Peyer's patch (tissue), 4 donors: ENCODE data around the gene IBTK. TPM values are rescaled to one million over a fixed set of nuclear protein-coding genes. Genes with fewer than 3 reads are reported as not detected.

Source experiments
- DNase-seq, 3 donors: peaks; one replicate each; pipeline ENCODE4 v3.0.0-alpha.2; 2017 to 2019
- H3K27ac ChIP-seq, 4 donors: fragments of 200-600 bp; sonication (generic); one replicate each; pipeline ENCODE4 v1.5.1; 2016 to 2019
- H3K27me3 ChIP-seq, 2 donors: fragments of 200-600 bp; sonication (generic); one replicate each; pipeline ENCODE4 v1.5.1; 2019
- H3K36me3 ChIP-seq, 3 donors: fragments of 200-600 bp; sonication (generic); one replicate each; pipeline ENCODE4 v1.5.1; 2016 to 2019
- H3K4me1 ChIP-seq, 4 donors: fragments of 200-600 bp; sonication (generic); one replicate each; pipeline ENCODE4 v1.5.1; 2016 to 2019
- H3K4me3 ChIP-seq, 4 donors: fragments of 200-600 bp; sonication (generic); 1 replicate in 3 of 4; 2 replicates in 1 of 4; pipeline ENCODE4 v1.5.1; 2016 to 2019; ENCODE audit warnings: mild to moderate bottlenecking in 1 of 4
- H3K9me3 ChIP-seq, 4 donors: fragments of 200-600 bp; sonication (generic); one replicate each; pipeline ENCODE4 v1.5.1; 2016 to 2019; ENCODE audit warnings: mild to moderate bottlenecking in 1 of 4
- POLR2A ChIP-seq, 2 donors: fragments of 450-650 bp; IDR thresholded peaks; one replicate each; pipeline ENCODE4 v1.5.1; 2017; ENCODE audit warnings: antibody characterized with exemption in 2 of 2, mild to moderate bottlenecking in 2 of 2, moderate library complexity in 2 of 2
- total RNA-seq, 4 donors: library from RNA; depleted of rRNA; stranded (reverse); fragments of >200 nt; gene quantifications; one replicate each; pipeline ENCODE4 v1.1.0, GENCODE V29; 2016
- TF ChIP-seq, protein P1 (sequence below), 6 experiments: fragments of 450-650 bp in 4 of 6; fragments of 200-600 bp in 2 of 6; sonication (generic) in 1 of 6; IDR thresholded peaks; one replicate each; pipeline ENCODE4 v1.5.1; 2017 to 2019; ENCODE audit warnings: antibody characterized with exemption in 6 of 6, mild to moderate bottlenecking in 3 of 6, moderate library complexity in 1 of 6

The IBTK gene
- total RNA-seq, 4 donors from 2014 or later = 30.3 to 45.2 (median 35.9) TPM

DNA sequence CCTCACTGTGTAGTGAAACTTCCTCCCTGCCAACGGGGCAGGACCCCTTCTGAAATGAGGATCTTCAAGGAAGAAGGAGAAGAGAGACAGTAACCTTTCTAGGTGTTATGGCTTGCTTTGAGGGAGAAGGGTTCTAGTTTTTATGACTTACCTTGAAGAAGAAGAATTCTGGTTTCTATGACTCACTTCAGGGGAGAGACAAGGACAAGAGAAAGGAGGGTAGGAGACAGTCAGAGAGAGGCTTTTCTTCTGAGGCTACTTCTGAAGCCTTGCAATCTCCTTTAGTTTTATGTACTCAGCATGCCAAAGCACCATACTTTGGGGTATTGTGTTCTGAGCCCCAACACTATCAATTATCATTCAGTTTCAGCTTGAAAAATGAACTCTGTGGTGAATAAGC lies 25.8 kb upstream of the IBTK start:
- Histone ChIP-seq H3K4me3 (no peak overlapping the region), H3K27ac (no peak overlapping the region), H3K4me1 (no peaks in the 10 kb centered on the region), H3K27me3 (no peaks in the 10 kb centered on the region), H3K36me3 (no peaks in the 10 kb centered on the region), H3K9me3 (no peaks in the 10 kb centered on the region)
- no peak for TF ChIP-seq POLR2A (IDR thresholded peaks at IDR 0.05)
- TF ChIP-seq, protein P1, sequence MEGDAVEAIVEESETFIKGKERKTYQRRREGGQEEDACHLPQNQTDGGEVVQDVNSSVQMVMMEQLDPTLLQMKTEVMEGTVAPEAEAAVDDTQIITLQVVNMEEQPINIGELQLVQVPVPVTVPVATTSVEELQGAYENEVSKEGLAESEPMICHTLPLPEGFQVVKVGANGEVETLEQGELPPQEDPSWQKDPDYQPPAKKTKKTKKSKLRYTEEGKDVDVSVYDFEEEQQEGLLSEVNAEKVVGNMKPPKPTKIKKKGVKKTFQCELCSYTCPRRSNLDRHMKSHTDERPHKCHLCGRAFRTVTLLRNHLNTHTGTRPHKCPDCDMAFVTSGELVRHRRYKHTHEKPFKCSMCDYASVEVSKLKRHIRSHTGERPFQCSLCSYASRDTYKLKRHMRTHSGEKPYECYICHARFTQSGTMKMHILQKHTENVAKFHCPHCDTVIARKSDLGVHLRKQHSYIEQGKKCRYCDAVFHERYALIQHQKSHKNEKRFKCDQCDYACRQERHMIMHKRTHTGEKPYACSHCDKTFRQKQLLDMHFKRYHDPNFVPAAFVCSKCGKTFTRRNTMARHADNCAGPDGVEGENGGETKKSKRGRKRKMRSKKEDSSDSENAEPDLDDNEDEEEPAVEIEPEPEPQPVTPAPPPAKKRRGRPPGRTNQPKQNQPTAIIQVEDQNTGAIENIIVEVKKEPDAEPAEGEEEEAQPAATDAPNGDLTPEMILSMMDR (IDR thresholded peaks at IDR 0.05) = no peak
- DNase-seq = no peak

DNA sequence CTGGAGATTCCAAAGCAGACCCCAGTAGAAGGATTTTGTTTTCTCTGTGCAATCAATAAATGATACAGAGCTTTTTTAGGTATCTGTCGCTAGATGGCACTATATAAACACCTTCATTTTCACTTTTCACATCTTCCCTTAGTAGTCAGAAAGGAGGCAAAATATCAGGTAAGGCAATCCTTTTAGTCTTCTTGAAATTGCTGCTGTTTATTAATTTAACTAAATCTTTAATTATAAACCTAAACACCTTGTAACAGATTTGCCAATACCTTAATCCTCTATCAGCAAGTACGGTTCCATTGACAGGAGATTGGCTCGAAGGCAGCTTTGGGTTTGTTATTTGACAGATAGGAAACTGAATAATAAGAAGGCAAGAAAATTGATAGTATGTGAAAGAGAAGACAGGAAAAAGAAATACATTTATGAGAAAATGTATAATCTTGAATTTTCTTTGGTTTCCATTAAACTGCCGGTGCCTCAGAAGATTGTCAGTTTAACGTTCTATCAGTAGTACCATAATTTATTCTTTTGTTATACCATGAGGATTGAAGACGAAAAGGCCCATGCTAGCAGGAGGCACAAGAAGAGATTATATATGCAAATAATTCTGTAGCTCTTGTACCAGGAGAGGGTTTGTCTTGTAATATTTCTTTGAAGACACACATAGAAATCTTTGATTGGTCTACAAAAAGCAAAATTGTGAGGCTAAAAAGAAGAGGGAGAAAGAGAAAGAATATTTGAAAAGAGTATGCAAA lies 23.5 kb upstream of the IBTK start:
- TF ChIP-seq, protein P1 (IDR thresholded peaks at IDR 0.05) = peak in 5 of 6 experiments; percentile 4 to 69 (median 58)
- TF ChIP-seq POLR2A (IDR thresholded peaks at IDR 0.05) = no peak
- no peaks in the 10 kb centered on the region for H3K4me1 ChIP-seq
- no peak for DNase-seq
- H3K4me3 ChIP-seq = no peak overlapping the region
- H3K9me3 ChIP-seq = no peaks in the 10 kb centered on the region
- no peak overlapping the region for H3K27ac ChIP-seq
- H3K36me3 ChIP-seq = no peaks in the 10 kb centered on the region
- no peaks in the 10 kb centered on the region for H3K27me3 ChIP-seq

DNA sequence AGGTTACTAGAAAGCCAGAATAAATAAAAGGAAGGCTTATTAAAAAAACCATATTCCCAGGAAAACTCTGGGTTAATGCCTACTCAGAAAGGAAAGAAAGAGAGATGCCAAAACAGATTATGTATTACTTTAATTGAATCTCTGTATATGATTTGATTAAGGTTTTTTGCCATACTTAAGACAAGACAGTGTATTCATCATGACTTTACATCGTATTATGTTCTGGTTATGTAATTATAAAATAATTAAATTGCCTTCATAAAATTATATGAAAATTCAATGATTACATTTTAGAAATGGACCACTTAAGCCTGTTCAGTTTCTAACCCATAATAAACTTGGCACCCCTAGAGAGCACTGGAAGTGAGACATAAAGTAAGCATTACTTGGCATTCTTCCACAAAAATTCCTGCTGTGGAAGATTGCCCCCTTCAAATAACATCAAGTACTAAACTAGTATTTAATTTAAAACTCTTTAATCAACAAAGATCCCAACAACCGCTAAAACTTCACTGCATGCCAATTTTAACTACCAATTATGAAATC lies 20.8 kb upstream of the IBTK start:
- no peaks in the 10 kb centered on the region for H3K27me3 ChIP-seq
- no peaks in the 10 kb centered on the region for H3K9me3 ChIP-seq
- H3K4me3 ChIP-seq = no peak overlapping the region
- no peak for DNase-seq
- no peaks in the 10 kb centered on the region for H3K4me1 ChIP-seq
- no peak overlapping the region for H3K27ac ChIP-seq
- no peak for TF ChIP-seq POLR2A (IDR thresholded peaks at IDR 0.05)
- TF ChIP-seq, protein P1 (IDR thresholded peaks at IDR 0.05) = no peak
- no peaks in the 10 kb centered on the region for H3K36me3 ChIP-seq

DNA sequence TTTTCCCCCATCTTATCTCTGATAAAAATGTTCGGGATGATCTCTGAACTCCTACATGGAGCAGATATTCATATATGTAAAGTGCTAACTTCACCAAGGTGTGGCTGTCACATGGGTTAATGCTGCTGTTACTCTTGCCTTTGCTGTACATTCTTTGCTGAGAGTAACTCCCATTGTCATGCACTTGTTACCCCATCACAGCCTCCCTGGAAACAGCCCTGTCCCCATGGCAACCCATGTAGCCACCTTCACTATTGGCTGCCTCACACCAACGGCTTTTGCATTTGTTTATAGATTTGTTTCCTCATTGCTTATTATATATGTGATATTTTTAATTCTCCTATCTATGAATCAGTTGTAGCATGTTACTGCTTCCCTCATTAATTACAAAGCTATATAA lies 17.3 kb upstream of the IBTK start:
- TF ChIP-seq POLR2A (IDR thresholded peaks at IDR 0.05) = no peak
- TF ChIP-seq, protein P1 (IDR thresholded peaks at IDR 0.05) = no peak
- Histone ChIP-seq H3K27ac (no peak overlapping the region), H3K36me3 (no peaks in the 10 kb centered on the region), H3K4me3 (no peak overlapping the region), H3K27me3 (no peaks in the 10 kb centered on the region), H3K4me1 (no peaks in the 10 kb centered on the region), H3K9me3 (no peaks in the 10 kb centered on the region)
- no peak for DNase-seq

DNA sequence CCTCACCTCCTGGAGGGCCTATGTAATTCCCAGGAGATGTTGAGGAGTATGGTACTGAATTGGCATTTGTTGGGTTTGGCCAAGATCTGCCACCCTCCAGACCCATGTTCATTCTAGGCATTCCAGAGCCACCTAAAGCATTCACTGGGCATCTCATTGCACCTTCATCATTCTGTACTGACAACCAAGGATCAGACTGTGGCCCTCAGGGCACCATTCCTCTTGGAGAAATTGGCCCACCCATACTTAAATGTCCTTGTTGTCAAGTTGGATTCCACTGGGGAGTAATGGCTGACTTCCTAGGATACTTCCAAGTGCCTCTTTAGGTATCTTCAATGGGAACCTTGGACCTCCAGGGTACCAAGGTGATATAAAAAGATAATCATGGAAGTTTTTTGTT lies 16.8 kb upstream of the IBTK start:
- H3K4me3 ChIP-seq = no peak overlapping the region
- no peaks in the 10 kb centered on the region for H3K4me1 ChIP-seq
- no peaks in the 10 kb centered on the region for H3K9me3 ChIP-seq
- no peaks in the 10 kb centered on the region for H3K36me3 ChIP-seq
- TF ChIP-seq, protein P1 (IDR thresholded peaks at IDR 0.05) = no peak
- TF ChIP-seq POLR2A (IDR thresholded peaks at IDR 0.05) = no peak
- no peaks in the 10 kb centered on the region for H3K27me3 ChIP-seq
- no peak for DNase-seq
- no peak overlapping the region for H3K27ac ChIP-seq
